Measurements from ENCODE around the gene PEX26.

- TF ChIP-seq CTCF (optimal IDR thresholded peaks at IDR 0.05 in 1 of 3, IDR thresholded peaks at IDR 0.05 in 1 of 3, conservative IDR thresholded peaks at IDR 0.05 in 1 of 3; ENCODE audit: extremely low read depth in 1 of 3, insufficient read depth in 2 of 3, low read length in 3 of 3): no peak
- TF ChIP-seq EZH2 (IDR thresholded peaks at IDR 0.05; ENCODE audit: low read length): no peak
These were observed 34.1 kb downstream of the PEX26 start for GRCh38 chr22:18111759-18112330.

Data from keratinocyte (primary cell).